Measurements from ENCODE around the gene ASCC1. TPM values are rescaled to one million over a fixed set of nuclear protein-coding genes. Genes with fewer than 3 reads are reported as not detected.

Gene ASCC1
- total and polyA plus RNA-seq, 2 of the 13 experiments (the other 11 are each of a cell fraction or from before 2014, with no cell fraction given), result 21.6 to 30.1 TPM

- TF ChIP-seq NR2F1 (CRISPR knock-in tag; IDR thresholded peaks at IDR 0.05), result peak; percentile 76 to 82
- TF ChIP-seq ELK4 (CRISPR knock-in tag; IDR thresholded peaks at IDR 0.05; ENCODE audit: borderline replicate concordance), result no peak
- TF ChIP-seq ZNF747 (CRISPR knock-in tag; IDR thresholded peaks at IDR 0.05; ENCODE audit: borderline replicate concordance), result peak; percentile 75; the same call in 1 of the 2 replicates
- TF ChIP-seq ZNF687 (CRISPR knock-in tag; IDR thresholded peaks at IDR 0.05), result no peak; the same call in 1 of the 2 replicates
- no peak for TF ChIP-seq ZFP37 (CRISPR knock-in tag; IDR thresholded peaks at IDR 0.05; ENCODE audit: borderline replicate concordance)
- TF ChIP-seq ZNF710 (CRISPR knock-in tag; IDR thresholded peaks at IDR 0.05; ENCODE audit: borderline replicate concordance), result peak; percentile 12; the same call in 1 of the 2 replicates
- peak; percentile 40; the same call in 1 of the 2 replicates for TF ChIP-seq SIX4 (CRISPR knock-in tag; IDR thresholded peaks at IDR 0.05)
- TF ChIP-seq SP140L (CRISPR knock-in tag; IDR thresholded peaks at IDR 0.05; ENCODE audit: borderline replicate concordance), result no peak
- TF ChIP-seq USF2 (IDR thresholded peaks at IDR 0.05; ENCODE audit: low read depth, low read length), result no peak
- no peak for TF ChIP-seq USF2 (CRISPR knock-in tag; IDR thresholded peaks at IDR 0.05; ENCODE audit: borderline replicate concordance)
- peak; percentile 91 for TF ChIP-seq NCOA1 (CRISPR knock-in tag; IDR thresholded peaks at IDR 0.05)
- peak; percentile 18 for TF ChIP-seq RBM22 (optimal IDR thresholded peaks at IDR 0.05; ENCODE audit: low read length)
- TF ChIP-seq CREB3 (CRISPR knock-in tag; IDR thresholded peaks at IDR 0.05), result no peak
- no peak for TF ChIP-seq CTCF (CRISPR knock-in tag; IDR thresholded peaks at IDR 0.05)
- TF ChIP-seq SPEN (CRISPR knock-in tag; IDR thresholded peaks at IDR 0.05; ENCODE audit: low read depth), result 0 out of 2 replicates have a peak, but pooled peaks have one; percentile 38
- TF ChIP-seq ZNF749 (CRISPR knock-in tag; IDR thresholded peaks at IDR 0.05; ENCODE audit: borderline replicate concordance), result 0 out of 2 replicates have a peak, but pooled peaks have one; percentile 16
Observed at GRCh38 chr10:72098301-72098835, 117.7 kb downstream of the ASCC1 start (continued).

Measured in HepG2 (cell line).